Adrenal gland (tissue), 5 donors: Measurements from ENCODE around the gene ARHGAP12.

Experiments
- CTCF ChIP-seq, 6 experiments: fragments of 450-650 bp in 4 of 6; fragments of 200-600 bp in 2 of 6; sonication (generic) in 1 of 6; IDR thresholded peaks; 1 replicate in 5 of 6; 2 replicates in 1 of 6; pipeline versions ENCODE4 v1.5.1 to v1.8.0; 2016 to 2021; ENCODE audit warnings: antibody characterized with exemption in 6 of 6, mild to moderate bottlenecking in 2 of 6, moderate library complexity in 1 of 6
- POLR2A ChIP-seq, 2 donors: fragments of 450-650 bp; IDR thresholded peaks; one replicate each; pipeline ENCODE4 v1.6.1; 2017; ENCODE audit warnings: antibody characterized with exemption in 2 of 2, mild to moderate bottlenecking in 2 of 2, moderate library complexity in 1 of 2
- donor health status: DM: no; HTN: no; CAD: no.

- TF ChIP-seq CTCF (IDR thresholded peaks at IDR 0.05): peak in 5 of 6 experiments; percentile 50 to 71 (median 57)
- no peak for TF ChIP-seq POLR2A (IDR thresholded peaks at IDR 0.05)
These were observed 18.7 kb upstream of the ARHGAP12 start for GRCh38 chr10:31947144-31947926.
